Glutamatergic neuron (in vitro differentiated cells): Measurements from ENCODE around the gene UQCRC2. TPM values are rescaled to one million over a fixed set of nuclear protein-coding genes. Genes with fewer than 3 reads are reported as not detected.
"Not testable (repeated sequence)": the region's sequence is repeated elsewhere in the genome, so short reads cannot be mapped to it uniquely, and the experiment has no call there.

ENCODE experiments used
- DNase-seq: peaks from one replicate; pipeline ENCODE4 v3.0.0; 2022
- H3K27ac Mint-ChIP-seq: one replicate; pipeline ENCODE4 v1.8.0; 2020; ENCODE audit warnings: mild to moderate bottlenecking, mixed read lengths, inconsistent platforms; ENCODE audit not compliant: unreplicated experiment
- H3K27me3 Mint-ChIP-seq: one replicate; pipeline ENCODE4 v1.8.0; 2020; ENCODE audit warnings: mild to moderate bottlenecking, moderate library complexity, mixed read lengths, inconsistent platforms; ENCODE audit not compliant: unreplicated experiment
- H3K36me3 Mint-ChIP-seq: one replicate; pipeline ENCODE4 v1.8.0; 2020; ENCODE audit warnings: mild to moderate bottlenecking, mixed read lengths, inconsistent platforms; ENCODE audit not compliant: unreplicated experiment
- H3K4me1 Mint-ChIP-seq: one replicate; pipeline ENCODE4 v1.8.0; 2020; ENCODE audit warnings: mild to moderate bottlenecking, low read depth, mixed read lengths, inconsistent platforms; ENCODE audit not compliant: unreplicated experiment
- H3K4me3 Mint-ChIP-seq: one replicate; pipeline ENCODE4 v1.8.0; 2020; ENCODE audit warnings: mild to moderate bottlenecking, mixed read lengths, inconsistent platforms; ENCODE audit not compliant: unreplicated experiment
- H3K9me3 Mint-ChIP-seq: one replicate; pipeline ENCODE4 v1.8.0; 2020; ENCODE audit warnings: mild to moderate bottlenecking, moderate library complexity, mixed read lengths, inconsistent platforms; ENCODE audit not compliant: unreplicated experiment
- total RNA-seq: library from RNA; stranded (reverse); fragmentation: NEBNext Ultra II Directional; extraction: Animal tissue kit (Norgen Biotek cat#: 25700); gene quantifications from one replicate; pipeline ENCODE4 v1.2.1, GENCODE V29; 2021; ENCODE audit not compliant: unreplicated experiment
- TF ChIP-seq, protein P1 (sequence below): fragments of 200-600 bp; sonication (generic); IDR thresholded peaks from one replicate; pipeline ENCODE4 v1.5.0; 2021; ENCODE audit not compliant: partially characterized antibody, unreplicated experiment

UQCRC2 gene
- total RNA-seq, 1 donor from 2014 or later: 193 TPM

DNA sequence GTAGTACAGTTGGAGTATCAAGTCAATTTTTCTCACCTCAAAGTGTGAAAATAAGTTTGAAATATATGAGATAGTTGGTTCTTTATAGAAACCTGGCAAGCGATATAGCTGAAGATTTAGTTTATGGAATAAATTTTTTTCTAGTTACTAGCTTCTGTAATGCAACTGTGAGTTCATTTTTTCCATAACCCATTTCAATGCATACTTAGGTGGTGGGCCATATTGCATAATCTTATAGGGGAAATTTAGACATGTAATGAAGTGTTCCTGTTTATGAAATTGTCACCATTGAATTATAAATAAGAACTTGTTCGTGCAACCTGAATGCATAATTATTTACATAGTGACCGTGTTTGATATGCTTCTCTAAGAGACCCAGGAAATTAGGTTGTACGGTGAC, 63.8 kb downstream of the UQCRC2 start:
- H3K9me3 Mint-ChIP-seq: no peaks in the 10 kb centered on the region
- no peak overlapping the region for H3K4me3 Mint-ChIP-seq
- H3K4me1 Mint-ChIP-seq: peaks cover 7% of the 10 kb centered on the region
- H3K36me3 Mint-ChIP-seq: no peaks in the 10 kb centered on the region
- no peak overlapping the region for H3K27ac Mint-ChIP-seq
- TF ChIP-seq, protein P1, sequence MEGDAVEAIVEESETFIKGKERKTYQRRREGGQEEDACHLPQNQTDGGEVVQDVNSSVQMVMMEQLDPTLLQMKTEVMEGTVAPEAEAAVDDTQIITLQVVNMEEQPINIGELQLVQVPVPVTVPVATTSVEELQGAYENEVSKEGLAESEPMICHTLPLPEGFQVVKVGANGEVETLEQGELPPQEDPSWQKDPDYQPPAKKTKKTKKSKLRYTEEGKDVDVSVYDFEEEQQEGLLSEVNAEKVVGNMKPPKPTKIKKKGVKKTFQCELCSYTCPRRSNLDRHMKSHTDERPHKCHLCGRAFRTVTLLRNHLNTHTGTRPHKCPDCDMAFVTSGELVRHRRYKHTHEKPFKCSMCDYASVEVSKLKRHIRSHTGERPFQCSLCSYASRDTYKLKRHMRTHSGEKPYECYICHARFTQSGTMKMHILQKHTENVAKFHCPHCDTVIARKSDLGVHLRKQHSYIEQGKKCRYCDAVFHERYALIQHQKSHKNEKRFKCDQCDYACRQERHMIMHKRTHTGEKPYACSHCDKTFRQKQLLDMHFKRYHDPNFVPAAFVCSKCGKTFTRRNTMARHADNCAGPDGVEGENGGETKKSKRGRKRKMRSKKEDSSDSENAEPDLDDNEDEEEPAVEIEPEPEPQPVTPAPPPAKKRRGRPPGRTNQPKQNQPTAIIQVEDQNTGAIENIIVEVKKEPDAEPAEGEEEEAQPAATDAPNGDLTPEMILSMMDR: no peak
- DNase-seq: no peak
- peaks cover 2% of the 10 kb centered on the region for H3K27me3 Mint-ChIP-seq

DNA sequence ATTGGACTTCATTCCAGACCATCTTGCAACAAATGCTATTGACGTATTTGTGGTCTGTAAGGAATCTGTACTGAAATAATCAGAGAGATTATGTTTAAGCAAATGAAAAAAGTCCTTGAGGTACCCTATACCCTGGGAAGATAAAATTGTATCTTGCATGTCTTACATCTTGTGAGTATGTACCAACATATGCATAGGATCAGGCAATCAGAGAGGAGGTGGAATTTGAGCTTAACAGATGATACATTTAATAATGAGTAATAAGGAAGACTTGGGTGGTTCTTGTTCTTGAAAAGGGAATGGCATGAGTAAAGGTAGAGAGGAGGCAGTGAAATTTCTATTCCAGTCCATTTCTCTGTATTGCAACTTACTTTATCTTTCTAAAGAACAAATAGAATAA, 65.4 kb downstream of the UQCRC2 start:
- Mint-ChIP-seq H3K4me1 (peaks cover 7% of the 10 kb centered on the region), H3K36me3 (no peaks in the 10 kb centered on the region), H3K27ac (no peak overlapping the region), H3K27me3 (peaks cover 2% of the 10 kb centered on the region), H3K9me3 (no peaks in the 10 kb centered on the region), H3K4me3 (no peak overlapping the region)
- TF ChIP-seq, protein P1: no peak
- no peak for DNase-seq

DNA sequence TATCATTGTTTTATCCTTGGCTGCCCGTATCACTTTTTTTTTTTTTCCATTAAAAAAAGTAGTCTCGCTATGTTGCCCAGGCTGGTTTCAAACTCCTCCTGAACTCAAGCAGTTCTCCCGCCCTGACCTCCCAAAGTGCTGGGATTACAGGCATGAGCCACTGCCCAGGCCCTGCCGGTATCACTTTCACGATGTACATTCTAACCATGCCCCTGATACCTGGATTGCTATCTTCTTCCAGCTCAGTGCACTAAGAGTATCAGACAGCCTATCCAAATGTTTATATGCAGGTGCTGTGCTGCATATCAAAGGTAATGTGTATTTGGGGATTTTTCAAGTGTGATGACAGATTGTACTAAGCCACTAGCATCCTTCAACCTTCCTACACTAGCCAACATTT, 69.0 kb downstream of the UQCRC2 start:
- Mint-ChIP-seq H3K4me1 (peaks cover 7% of the 10 kb centered on the region), H3K27me3 (peaks cover 2% of the 10 kb centered on the region), H3K27ac (no peak overlapping the region), H3K4me3 (no peak overlapping the region), H3K9me3 (no peaks in the 10 kb centered on the region), H3K36me3 (no peaks in the 10 kb centered on the region)
- TF ChIP-seq, protein P1: no peak
- no peak for DNase-seq

DNA sequence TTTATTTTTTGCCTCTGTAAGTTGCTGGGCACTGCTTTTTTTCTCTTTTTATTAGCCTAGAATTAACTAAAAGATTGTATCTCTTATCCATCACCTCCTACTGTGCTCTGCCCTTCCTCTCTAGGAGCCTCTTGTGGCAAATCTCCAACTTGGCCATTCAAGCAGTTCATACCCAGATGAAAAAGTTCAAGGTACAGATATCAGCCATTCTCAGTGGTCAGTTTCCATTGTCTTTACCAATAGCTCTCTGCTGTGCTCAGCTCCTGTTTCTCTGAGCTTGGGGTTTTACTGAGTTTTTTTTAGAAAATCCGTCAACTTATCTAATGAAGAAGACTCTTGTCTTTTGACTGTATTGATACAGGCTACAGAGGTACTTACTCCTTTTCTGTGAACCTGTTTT, 70.3 kb downstream of the UQCRC2 start:
- Mint-ChIP-seq H3K4me1 (peaks cover 6% of the 10 kb centered on the region), H3K4me3 (no peak overlapping the region), H3K27me3 (peaks cover 2% of the 10 kb centered on the region), H3K36me3 (no peaks in the 10 kb centered on the region), H3K9me3 (no peaks in the 10 kb centered on the region), H3K27ac (no peak overlapping the region)
- TF ChIP-seq, protein P1: no peak
- DNase-seq: no peak

DNA sequence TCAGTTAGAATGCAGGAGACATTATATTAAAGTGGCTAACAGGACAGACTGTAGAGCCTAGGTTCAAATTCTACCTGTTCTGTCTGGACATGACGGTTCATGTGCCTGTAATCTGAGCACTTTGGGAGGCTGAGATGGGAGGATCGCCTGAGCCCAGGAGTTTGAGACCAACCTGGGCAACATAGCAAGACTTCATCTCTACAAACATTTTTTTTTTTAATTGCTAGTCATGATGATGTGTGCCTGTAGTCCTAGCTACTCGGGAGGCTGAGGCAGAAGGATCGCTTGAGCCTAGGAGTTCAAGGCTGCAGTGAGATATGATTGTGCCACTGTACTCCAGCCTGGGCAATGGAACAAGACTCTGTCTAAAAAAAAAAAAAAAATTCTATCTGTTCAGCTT, 71.6 kb downstream of the UQCRC2 start:
- not testable (repeated sequence) for H3K9me3 Mint-ChIP-seq, H3K27me3 Mint-ChIP-seq, H3K27ac Mint-ChIP-seq, H3K4me1 Mint-ChIP-seq, H3K4me3 Mint-ChIP-seq, DNase-seq, H3K36me3 Mint-ChIP-seq

DNA sequence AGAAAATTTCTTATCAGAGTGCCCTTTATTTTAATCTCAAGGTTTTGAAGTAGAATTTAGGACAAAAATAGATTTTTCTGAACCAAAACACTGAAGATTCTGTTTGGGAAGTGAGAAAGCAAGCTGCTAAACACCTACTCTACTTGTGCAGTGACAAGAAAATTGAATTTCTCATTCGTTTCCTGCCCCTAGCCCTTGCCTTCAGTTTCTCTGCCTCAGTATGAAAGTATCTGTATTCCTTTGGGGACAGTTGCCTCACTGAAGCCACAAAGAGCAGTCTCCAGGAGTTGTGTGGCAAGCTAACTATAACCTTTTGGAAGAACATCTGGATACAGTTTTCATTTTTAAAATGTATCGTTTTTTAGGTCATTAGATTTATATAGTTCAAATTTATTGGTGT, 74.5 kb downstream of the UQCRC2 start:
- no peaks in the 10 kb centered on the region for H3K36me3 Mint-ChIP-seq

More for the DNA sequence above, 74.5 kb downstream of the UQCRC2 start:
- no peak overlapping the region for H3K4me3 Mint-ChIP-seq
- no peak overlapping the region for H3K27ac Mint-ChIP-seq
- no peaks in the 10 kb centered on the region for H3K4me1 Mint-ChIP-seq
- no peak for DNase-seq
- H3K9me3 Mint-ChIP-seq: no peaks in the 10 kb centered on the region
- H3K27me3 Mint-ChIP-seq: no peaks in the 10 kb centered on the region
- TF ChIP-seq, protein P1: no peak
